IMR-90 (cell line): ENCODE results near the gene TBCEL.

Experiments used
- BHLHE40 ChIP-seq: fragments of 150-350 bp; IDR thresholded peaks from 2 replicates; pipeline ENCODE4 v1.6.1; 2016; ENCODE audit warnings: mild to moderate bottlenecking, low read depth, low read length
- CEBPB ChIP-seq: IDR thresholded peaks from 2 replicates; pipeline ENCODE4 v1.6.1; 2012; ENCODE audit warnings: low read depth, low read length, improper control_type of control experiment
- CHD1 ChIP-seq: IDR thresholded peaks from 2 replicates; pipeline ENCODE4 v1.6.1; 2012; ENCODE audit warnings: low read depth, low read length, improper control_type of control experiment
- MXI1 ChIP-seq: IDR thresholded peaks from 2 replicates; pipeline ENCODE4 v1.6.1; 2012; ENCODE audit warnings: low read depth, mild to moderate bottlenecking, low read length, moderate library complexity, borderline replicate concordance
- POLR2A ChIP-seq: IDR thresholded peaks from 2 replicates; pipeline ENCODE4 v1.6.1; 2012; ENCODE audit warnings: mild to moderate bottlenecking, low read depth, low read length
- RAD21 ChIP-seq: IDR thresholded peaks from 2 replicates; pipeline ENCODE4 v1.6.1; 2012; ENCODE audit warnings: low read length, improper control_type of control experiment
- RCOR1 ChIP-seq: IDR thresholded peaks from 2 replicates; pipeline ENCODE4 v1.6.1; 2012; ENCODE audit warnings: mild to moderate bottlenecking, low read length, improper control_type of control experiment; ENCODE audit not compliant: insufficient replicate concordance
- RFX5 ChIP-seq: IDR thresholded peaks from 2 replicates; pipeline ENCODE4 v1.8.0; 2012; ENCODE audit warnings: low read depth, mild to moderate bottlenecking, low read length, moderate library complexity
- SMC3 ChIP-seq: fragments of 150-350 bp; IDR thresholded peaks from 2 replicates; pipeline ENCODE4 v1.6.1; 2016; ENCODE audit warnings: low read depth, mild to moderate bottlenecking, antibody characterized with exemption, low read length, moderate library complexity
- TF ChIP-seq, protein P1 (sequence below): conservative IDR thresholded peaks from 2 replicates; pipeline ENCODE4 v1.5.1; 2012; ENCODE audit warnings: mild to moderate bottlenecking, low read depth, low read length, improper control_type of control experiment
- TF ChIP-seq, protein P2 (sequence below): fragments of 150-350 bp; IDR thresholded peaks from 2 replicates; pipeline ENCODE4 v1.6.1; 2017; ENCODE audit warnings: mild to moderate bottlenecking, antibody characterized with exemption, low read length, low read depth
- TF ChIP-seq, protein P3 (sequence below): fragments of 150-350 bp; IDR thresholded peaks from 2 replicates; pipeline ENCODE4 v1.6.1; 2016; ENCODE audit warnings: low read depth, mild to moderate bottlenecking, low read length, moderate library complexity, borderline replicate concordance

DNA sequence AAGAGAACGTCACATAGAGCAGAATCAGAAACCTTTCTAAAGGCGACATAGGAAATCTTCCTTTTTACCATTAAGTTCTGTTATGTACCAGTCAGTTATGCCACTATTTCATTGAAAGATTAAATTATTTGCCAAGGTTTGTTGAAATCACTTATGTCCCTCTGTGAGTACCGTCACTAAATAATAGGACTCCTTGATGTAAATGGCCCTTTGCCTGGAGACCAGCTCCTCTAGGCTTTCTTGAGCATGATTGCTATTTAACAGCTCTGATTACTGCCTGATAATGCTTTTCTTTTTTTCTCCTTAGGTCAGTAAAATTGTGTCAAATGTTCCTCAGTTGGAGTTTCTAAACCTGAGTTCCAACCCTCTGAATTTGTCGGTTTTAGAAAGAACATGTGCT is 29.3 kb downstream of the TBCEL start:
- TF ChIP-seq, protein P1, sequence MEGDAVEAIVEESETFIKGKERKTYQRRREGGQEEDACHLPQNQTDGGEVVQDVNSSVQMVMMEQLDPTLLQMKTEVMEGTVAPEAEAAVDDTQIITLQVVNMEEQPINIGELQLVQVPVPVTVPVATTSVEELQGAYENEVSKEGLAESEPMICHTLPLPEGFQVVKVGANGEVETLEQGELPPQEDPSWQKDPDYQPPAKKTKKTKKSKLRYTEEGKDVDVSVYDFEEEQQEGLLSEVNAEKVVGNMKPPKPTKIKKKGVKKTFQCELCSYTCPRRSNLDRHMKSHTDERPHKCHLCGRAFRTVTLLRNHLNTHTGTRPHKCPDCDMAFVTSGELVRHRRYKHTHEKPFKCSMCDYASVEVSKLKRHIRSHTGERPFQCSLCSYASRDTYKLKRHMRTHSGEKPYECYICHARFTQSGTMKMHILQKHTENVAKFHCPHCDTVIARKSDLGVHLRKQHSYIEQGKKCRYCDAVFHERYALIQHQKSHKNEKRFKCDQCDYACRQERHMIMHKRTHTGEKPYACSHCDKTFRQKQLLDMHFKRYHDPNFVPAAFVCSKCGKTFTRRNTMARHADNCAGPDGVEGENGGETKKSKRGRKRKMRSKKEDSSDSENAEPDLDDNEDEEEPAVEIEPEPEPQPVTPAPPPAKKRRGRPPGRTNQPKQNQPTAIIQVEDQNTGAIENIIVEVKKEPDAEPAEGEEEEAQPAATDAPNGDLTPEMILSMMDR = no peak
- TF ChIP-seq RAD21 (no peak), SMC3 (no peak), POLR2A (no peak), MXI1 (no peak), RCOR1 (no peak), CHD1 (no peak), CEBPB (no peak), RFX5 (no peak), BHLHE40 (no peak)
- TF ChIP-seq, protein P2, sequence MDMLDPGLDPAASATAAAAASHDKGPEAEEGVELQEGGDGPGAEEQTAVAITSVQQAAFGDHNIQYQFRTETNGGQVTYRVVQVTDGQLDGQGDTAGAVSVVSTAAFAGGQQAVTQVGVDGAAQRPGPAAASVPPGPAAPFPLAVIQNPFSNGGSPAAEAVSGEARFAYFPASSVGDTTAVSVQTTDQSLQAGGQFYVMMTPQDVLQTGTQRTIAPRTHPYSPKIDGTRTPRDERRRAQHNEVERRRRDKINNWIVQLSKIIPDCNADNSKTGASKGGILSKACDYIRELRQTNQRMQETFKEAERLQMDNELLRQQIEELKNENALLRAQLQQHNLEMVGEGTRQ = no peak
- TF ChIP-seq, protein P3, sequence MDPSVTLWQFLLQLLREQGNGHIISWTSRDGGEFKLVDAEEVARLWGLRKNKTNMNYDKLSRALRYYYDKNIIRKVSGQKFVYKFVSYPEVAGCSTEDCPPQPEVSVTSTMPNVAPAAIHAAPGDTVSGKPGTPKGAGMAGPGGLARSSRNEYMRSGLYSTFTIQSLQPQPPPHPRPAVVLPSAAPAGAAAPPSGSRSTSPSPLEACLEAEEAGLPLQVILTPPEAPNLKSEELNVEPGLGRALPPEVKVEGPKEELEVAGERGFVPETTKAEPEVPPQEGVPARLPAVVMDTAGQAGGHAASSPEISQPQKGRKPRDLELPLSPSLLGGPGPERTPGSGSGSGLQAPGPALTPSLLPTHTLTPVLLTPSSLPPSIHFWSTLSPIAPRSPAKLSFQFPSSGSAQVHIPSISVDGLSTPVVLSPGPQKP = no peak
